ENCODE results near the gene DEF6. TPM values are rescaled to one million over a fixed set of nuclear protein-coding genes. Genes with fewer than 3 reads are reported as not detected.
A peak's percentile ranks its signal among the peaks of the same experiment; 100 is the strongest.

The DEF6 gene
- total RNA-seq: 10 to 100 TPM; 28.0 to 99.9 (median 35.5) TPM

GRCh38 chr6:35297601-35298481 lies at the start of gene DEF6:
DEF6 (plus strand) TSS chr6:35297818; CDS start chr6:35297857, 39 bp downstream.
- H3K4me3 ChIP-seq: peak within 1 kb of the TSS; percentile 60
- TF ChIP-seq POLR2A (IDR thresholded peaks at IDR 0.05) (no peak), EP300 (IDR thresholded peaks at IDR 0.05) (no peak), POLR2AphosphoS5 (IDR thresholded peaks at IDR 0.05) (peak in 1 of 3 donors; percentile 33), CTCF (IDR thresholded peaks at IDR 0.05) (peak; percentile 64 to 85)
- peak within 1 kb of the TSS; percentile 90 for H3K27ac ChIP-seq
- peaks cover 28% of the 10 kb centered on the region for H3K36me3 ChIP-seq
- H3K27me3 ChIP-seq: no peaks in the 10 kb centered on the region
- peaks cover 54% of the 10 kb centered on the region for H3K4me1 ChIP-seq
- peak; percentile 82 to 88 for DNase-seq (ENCODE audit: low spot score in 2 of 2)
- WGBS: 12% methylated on average over 16 of the region's 35 CpGs
- no peaks in the 10 kb centered on the region for H3K9me3 ChIP-seq

GRCh38 chr6:35248300-35248699 lies 49.3 kb upstream of the DEF6 start:
- H3K27me3 ChIP-seq: no peaks in the 10 kb centered on the region
- DNase-seq (ENCODE audit: low spot score in 2 of 2): no peak
- H3K27ac ChIP-seq: no peak overlapping the region
- no peaks in the 10 kb centered on the region for H3K9me3 ChIP-seq
- peaks cover 16% of the 10 kb centered on the region for H3K36me3 ChIP-seq
- WGBS: 67% methylated on average over 3 of the region's 3 CpGs
- no peaks in the 10 kb centered on the region for H3K4me1 ChIP-seq
- no peak overlapping the region for H3K4me3 ChIP-seq
- no peak for TF ChIP-seq POLR2AphosphoS5 (IDR thresholded peaks at IDR 0.05)
- TF ChIP-seq CTCF (IDR thresholded peaks at IDR 0.05): no peak
- TF ChIP-seq EP300 (IDR thresholded peaks at IDR 0.05): no peak

- peaks cover 13% of the 10 kb centered on the region for H3K36me3 ChIP-seq
- DNase-seq (ENCODE audit: low spot score in 2 of 2): no peak
- no peaks in the 10 kb centered on the region for H3K4me1 ChIP-seq
- no peak for TF ChIP-seq POLR2A (IDR thresholded peaks at IDR 0.05)
- no peak for TF ChIP-seq POLR2AphosphoS5 (IDR thresholded peaks at IDR 0.05)
- TF ChIP-seq EP300 (IDR thresholded peaks at IDR 0.05): no peak
- no peak for TF ChIP-seq CTCF (IDR thresholded peaks at IDR 0.05)
- WGBS: 66% methylated on average over 3 of the region's 3 CpGs
- no peak overlapping the region for H3K4me3 ChIP-seq
- no peaks in the 10 kb centered on the region for H3K27me3 ChIP-seq
- no peak overlapping the region for H3K27ac ChIP-seq
- H3K9me3 ChIP-seq: no peaks in the 10 kb centered on the region
Observed at GRCh38 chr6:35248965-35249364, 48.7 kb upstream of the DEF6 start.

GRCh38 chr6:35251949-35252348 lies 45.7 kb upstream of the DEF6 start:
- DNase-seq (ENCODE audit: low spot score in 2 of 2): no peak
- H3K9me3 ChIP-seq: no peaks in the 10 kb centered on the region
- 94% methylated on average over 2 of the region's 3 CpGs for WGBS
- no peaks in the 10 kb centered on the region for H3K4me1 ChIP-seq
- no peak overlapping the region for H3K4me3 ChIP-seq
- H3K36me3 ChIP-seq: no peaks in the 10 kb centered on the region
- TF ChIP-seq EP300 (IDR thresholded peaks at IDR 0.05) (no peak), POLR2AphosphoS5 (IDR thresholded peaks at IDR 0.05) (no peak), POLR2A (IDR thresholded peaks at IDR 0.05) (no peak), CTCF (IDR thresholded peaks at IDR 0.05) (no peak)
- no peaks in the 10 kb centered on the region for H3K27me3 ChIP-seq
- no peak overlapping the region for H3K27ac ChIP-seq

- 87% methylated on average over 1 of the region's 1 CpG for WGBS
- Histone ChIP-seq H3K9me3 (no peaks in the 10 kb centered on the region), H3K36me3 (no peaks in the 10 kb centered on the region), H3K27ac (no peak overlapping the region), H3K4me3 (no peak overlapping the region), H3K27me3 (no peaks in the 10 kb centered on the region), H3K4me1 (peaks cover 4% of the 10 kb centered on the region)
- no peak for DNase-seq (ENCODE audit: low spot score in 2 of 2)
- TF ChIP-seq CTCF (IDR thresholded peaks at IDR 0.05) (no peak), EP300 (IDR thresholded peaks at IDR 0.05) (no peak), POLR2AphosphoS5 (IDR thresholded peaks at IDR 0.05) (no peak), POLR2A (IDR thresholded peaks at IDR 0.05) (no peak)
Observed at GRCh38 chr6:35253249-35253648, 44.4 kb upstream of the DEF6 start.
